GM18868 (cell line): ENCODE results near the gene POLR3B.
"Not testable (repeated sequence)": the region's sequence is repeated elsewhere in the genome, so short reads cannot be mapped to it uniquely, and the experiment has no call there.

Experiments
- ATAC-seq: cut with Tn5 transposase; IDR thresholded peaks from one replicate; pipeline ENCODE4 v1.9.1; 2021; ENCODE audit warnings: mild to moderate bottlenecking, moderate library complexity; ENCODE audit not compliant: unreplicated experiment

Gene POLR3B

DNA sequence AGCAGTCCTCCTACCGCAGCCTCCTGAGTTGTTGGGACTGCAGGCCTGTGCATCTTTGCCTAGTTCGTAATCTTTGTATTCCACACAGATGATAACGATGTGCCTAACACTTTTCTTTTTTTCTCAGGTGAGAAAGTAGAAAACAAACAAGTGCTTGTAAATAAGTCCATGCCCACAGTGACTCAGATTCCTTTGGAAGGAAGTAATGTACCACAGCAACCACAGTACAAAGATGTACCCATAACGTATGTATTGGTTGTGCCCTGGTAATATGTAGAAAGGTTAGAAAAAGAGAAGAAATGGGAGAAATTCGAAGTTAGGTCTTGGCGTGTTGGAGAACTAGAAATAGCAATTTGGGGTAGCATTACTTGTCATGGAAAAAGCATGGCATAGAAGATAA is 101.6 kb downstream of the POLR3B start:
- ATAC-seq, result no peak

GRCh38 chr12:106459534-106459933 is 102.0 kb downstream of the POLR3B start:
- no peak for ATAC-seq

DNA sequence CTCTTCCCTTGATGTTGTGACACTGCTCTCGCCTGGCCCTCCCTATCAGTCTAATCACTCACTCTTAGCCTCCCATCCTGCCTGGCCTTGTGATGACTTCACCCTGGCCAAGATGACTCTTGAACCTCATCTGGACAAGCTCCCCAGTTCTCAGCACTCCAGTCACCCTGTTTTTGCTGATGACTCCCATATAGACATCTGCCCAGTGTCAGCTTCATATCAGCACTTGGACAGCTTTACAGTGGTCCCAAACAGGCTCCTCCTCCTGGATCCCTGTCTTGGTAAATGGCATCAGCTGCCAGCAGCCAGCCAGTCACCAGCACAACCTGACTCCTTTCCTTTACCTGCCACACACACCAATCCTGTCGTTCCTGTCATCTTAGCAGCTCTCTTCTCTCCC is 104.2 kb downstream of the POLR3B start:
- no peak for ATAC-seq

- not testable (repeated sequence) for ATAC-seq
Observed at GRCh38 chr12:106465605-106466004, 108.1 kb downstream of the POLR3B start.

- ATAC-seq, result not testable (repeated sequence)
Observed at GRCh38 chr12:106475662-106476061, 118.1 kb downstream of the POLR3B start.

GRCh38 chr12:106477627-106478026 is 120.1 kb downstream of the POLR3B start:
- ATAC-seq, result not testable (repeated sequence)

GRCh38 chr12:106480251-106480650 is 122.7 kb downstream of the POLR3B start:
- ATAC-seq, result no peak

GRCh38 chr12:106481246-106481645 is 123.7 kb downstream of the POLR3B start:
- no peak for ATAC-seq

DNA sequence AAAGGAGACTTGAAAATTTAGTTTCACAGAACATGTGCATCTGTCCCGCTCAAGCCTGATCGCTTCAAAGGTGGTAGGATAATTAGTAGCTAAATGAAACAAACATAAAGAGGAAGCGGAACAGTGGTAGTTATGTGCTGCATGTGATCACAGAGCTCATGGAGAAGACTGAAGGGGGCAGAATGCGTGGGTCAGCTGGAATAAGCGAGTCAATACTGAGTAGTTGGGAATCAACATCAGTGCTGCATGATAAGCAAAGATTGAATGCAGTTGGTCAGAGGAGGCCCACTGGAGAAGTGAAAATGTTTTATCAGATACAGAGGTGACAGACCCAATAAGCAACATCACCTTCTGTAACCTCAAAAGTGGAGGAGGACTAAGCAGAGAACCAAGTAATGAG is 130.1 kb downstream of the POLR3B start:
- no peak for ATAC-seq

- no peak for ATAC-seq
Observed at GRCh38 chr12:106488884-106489283, 131.3 kb downstream of the POLR3B start.

DNA sequence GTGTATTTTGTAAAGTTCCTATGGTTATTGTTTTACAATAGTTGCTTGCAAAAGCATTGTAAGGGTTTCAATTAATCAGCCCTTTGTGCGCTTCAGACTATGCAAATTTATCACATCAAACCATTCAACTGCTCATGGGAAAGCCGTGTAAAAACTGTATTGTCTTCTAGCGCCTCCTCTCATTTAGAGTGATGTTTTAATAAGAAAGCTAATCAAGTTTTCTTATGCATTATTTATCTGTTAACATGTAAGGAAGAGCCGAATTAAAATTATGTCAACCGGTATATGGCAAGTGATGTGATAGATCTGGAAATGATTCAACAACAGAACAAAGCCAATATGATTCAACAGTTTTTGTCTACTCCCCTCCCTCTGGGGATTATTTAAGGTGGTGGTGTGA is 132.7 kb downstream of the POLR3B start:
- ATAC-seq, result no peak

DNA sequence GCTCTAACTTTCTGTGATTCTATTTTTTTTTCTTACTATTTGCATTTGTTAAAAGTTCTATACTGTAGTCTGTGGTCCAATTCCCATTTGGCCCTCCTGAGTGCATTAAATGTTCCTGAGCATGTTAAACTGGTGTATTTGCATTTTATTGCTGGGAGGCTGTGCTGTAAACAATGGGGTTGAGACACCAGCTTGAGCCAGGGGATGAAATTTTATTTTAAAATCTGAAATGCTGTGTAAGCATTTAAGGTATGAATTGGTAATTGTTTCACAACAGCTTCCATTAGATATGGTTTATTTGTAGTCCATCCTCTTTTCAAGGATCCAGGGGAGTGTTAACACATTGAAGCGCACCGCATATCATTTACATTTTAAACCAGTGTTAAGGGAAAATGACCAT is 135.3 kb downstream of the POLR3B start:
- ATAC-seq, result no peak

DNA sequence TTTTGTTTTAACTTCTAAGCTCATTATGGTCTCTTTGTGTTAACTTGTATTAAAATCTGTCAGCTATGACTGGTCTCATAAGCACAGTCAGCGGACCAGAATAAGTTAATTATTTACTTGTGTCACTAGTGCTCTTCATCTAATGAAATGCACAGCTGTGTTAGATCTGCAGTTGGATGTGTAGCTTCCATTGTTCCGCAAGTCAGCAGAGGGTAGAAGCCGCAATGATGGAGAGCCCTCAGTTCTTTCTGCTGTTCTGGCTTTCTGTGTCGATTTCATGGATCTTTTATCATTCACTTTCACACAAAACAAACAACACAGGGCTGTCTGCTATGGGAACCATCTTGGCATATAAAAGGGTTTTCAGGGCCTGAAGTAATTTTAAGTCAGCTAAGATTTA is 136.0 kb downstream of the POLR3B start:
- ATAC-seq, result no peak

GRCh38 chr12:106495354-106495965 is 137.9 kb downstream of the POLR3B start:
- ATAC-seq, result no peak

DNA sequence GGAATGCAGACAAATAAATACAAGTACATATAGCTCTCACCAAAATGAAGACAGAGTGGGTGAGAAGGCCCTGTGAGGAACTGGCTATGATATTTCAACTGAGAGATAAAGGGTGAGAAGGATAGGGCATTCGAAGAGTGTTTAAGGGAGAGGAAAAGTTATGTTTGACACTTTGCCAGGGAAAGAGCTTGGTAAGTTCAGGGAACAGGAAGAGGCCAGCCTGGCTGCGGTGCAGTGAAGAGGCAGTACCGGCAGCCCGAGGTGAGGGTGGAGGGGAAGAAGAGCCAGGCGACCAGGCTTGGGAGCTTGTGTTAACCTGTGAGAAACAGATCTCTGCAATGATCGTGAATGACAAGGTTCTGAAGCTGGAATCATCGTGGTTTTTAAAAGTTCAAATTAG is 140.5 kb downstream of the POLR3B start:
- no peak for ATAC-seq

DNA sequence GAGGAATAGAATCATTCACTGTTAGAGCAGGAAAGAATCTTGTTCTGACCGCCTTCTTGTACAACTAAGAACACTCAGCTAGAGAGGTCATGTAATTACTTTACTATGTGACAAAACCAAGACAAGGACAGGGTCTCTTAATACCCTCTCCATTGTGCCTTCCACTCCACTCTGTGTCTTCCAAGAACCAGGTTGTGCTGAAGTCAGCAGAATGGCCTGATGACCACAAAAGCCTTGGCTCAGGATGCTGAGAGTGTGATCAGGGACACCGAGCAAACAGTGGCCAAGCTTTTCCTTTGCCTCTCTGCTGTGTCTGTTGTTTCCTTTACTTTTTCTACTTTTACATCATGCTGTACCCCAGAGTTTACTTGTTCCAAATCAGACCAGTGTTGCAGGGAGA is 142.1 kb downstream of the POLR3B start:
- no peak for ATAC-seq

DNA sequence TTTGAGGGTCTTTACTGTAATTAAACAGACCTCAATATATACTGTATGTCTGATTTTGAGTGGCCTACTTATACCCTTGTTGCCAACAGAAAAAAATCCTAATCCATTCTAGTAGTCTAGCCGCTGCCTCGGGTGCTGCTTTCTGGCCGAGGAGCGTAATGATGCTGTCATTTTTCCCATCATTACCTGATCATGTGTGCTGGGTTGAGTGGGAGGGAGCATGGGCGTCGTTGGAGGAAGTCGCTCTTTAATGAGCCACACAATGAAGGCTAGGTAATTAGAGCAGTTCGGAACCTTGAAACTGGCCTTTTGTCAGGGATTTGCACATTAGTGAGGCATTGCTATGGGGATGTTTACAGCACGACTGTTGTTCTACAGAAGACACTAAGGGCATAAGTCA is 149.1 kb downstream of the POLR3B start:
- no peak for ATAC-seq

- no peak for ATAC-seq
Observed at GRCh38 chr12:106508966-106509365, 151.4 kb downstream of the POLR3B start.

DNA sequence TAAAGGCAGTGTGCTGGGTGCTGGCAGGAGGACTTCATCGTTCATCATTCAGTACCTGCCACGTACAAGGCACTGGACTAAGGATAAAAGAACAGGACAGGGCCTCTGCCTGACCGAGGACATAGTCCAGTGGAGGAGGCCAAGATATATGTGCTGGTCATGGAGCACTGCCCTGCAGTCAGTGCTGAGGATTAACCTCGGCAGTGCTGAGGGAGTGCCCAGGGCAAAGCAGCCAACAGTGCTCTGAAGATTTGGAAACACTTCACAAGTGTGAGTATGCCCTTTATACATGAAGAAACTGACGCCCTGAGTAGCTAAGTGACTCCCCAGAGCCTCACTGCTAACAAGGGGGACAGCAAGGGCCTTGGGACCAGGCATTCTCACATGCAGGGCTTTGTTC is 153.8 kb downstream of the POLR3B start:
- no peak for ATAC-seq

- no peak for ATAC-seq
Observed at GRCh38 chr12:106517314-106517713, 159.8 kb downstream of the POLR3B start.

DNA sequence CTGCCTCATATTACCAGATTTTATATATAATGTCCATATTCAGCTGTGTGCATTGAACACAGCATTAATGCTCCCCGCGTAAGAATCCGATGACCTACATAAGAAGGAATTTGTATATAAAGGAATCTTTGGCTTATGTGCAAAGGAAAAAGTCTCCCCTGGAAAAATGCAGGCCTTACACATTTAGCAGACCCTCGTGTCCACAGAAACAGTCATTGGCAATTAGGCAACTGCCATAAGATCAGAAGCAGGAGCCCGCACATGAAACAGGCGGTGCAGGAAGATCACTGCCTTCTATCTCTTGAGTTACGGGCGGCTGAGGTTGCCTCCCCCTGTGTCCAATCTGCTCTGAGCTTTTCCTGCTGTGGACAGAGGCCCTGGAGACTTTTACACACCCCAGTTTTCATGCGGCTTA is 162.1 kb downstream of the POLR3B start:
- no peak for ATAC-seq

- ATAC-seq, result no peak
Observed at GRCh38 chr12:106521901-106522300, 164.4 kb downstream of the POLR3B start.

GRCh38 chr12:106522708-106523107 is 165.2 kb downstream of the POLR3B start:
- ATAC-seq, result no peak
